T-helper 2 cell treated with Interferon-gamma antibody and Interleukin-4, amounts not matched to agents 5 μg/mL and 100 μg/mL, for 36 hours (primary cell): ENCODE measurements around the gene MYBBP1A.

ENCODE experiments used
- DNase-seq: peaks from one replicate; pipeline ENCODE4 v3.0.0; 2021; ENCODE audit warnings: low spot score
- H3K27ac Mint-ChIP-seq: one replicate; pipeline ENCODE4 v1.8.0; 2021; ENCODE audit warnings: mild to moderate bottlenecking, mixed read lengths
- H3K27me3 Mint-ChIP-seq: one replicate; pipeline ENCODE4 v1.8.0; 2021; ENCODE audit warnings: low read depth, mixed read lengths
- H3K36me3 Mint-ChIP-seq: one replicate; pipeline ENCODE4 v1.8.0; 2021; ENCODE audit warnings: low read depth, mixed read lengths
- H3K4me1 Mint-ChIP-seq: one replicate; pipeline ENCODE4 v1.8.0; 2021; ENCODE audit warnings: low read depth, mixed read lengths
- H3K4me3 Mint-ChIP-seq: one replicate; pipeline ENCODE4 v1.8.0; 2022; ENCODE audit warnings: mild to moderate bottlenecking, moderate library complexity, mixed read lengths
- H3K9me3 Mint-ChIP-seq: one replicate; pipeline ENCODE4 v1.8.0; 2021; ENCODE audit warnings: mixed read lengths

Gene MYBBP1A

DNA sequence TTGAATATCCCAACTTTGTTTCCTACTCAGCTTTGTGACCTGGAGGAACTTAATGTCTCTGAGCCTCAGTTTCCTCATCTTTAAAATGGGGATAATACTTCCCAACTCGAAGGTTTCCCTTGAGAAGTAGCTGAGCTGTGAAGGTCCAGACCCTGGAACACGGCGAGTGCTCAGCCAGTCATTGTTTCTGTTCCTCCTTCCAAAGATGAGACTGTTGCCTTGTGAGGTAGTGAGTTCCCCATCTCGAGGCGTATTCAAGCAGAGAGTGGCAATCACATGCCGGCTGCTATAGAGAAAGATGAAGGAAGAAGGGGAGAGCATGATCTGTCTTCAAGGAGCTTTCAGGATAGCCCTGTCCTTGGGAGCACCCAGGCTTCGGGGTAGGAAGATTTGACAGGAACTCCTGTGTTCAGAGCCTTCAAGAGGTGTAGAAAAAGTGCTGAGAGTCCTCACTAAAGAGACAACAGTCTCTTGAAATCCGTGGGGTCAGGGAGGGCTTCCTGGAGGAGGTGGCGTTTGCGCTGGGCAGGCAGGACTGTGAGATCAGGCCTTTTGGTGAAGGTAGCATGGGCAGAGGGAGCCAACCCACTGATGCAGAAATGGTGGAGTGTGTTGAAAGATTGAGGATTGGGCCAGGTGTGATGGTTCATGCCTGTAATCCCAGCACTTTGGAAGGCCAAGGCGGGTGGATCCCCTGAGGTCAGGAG is 29.3 kb downstream of the MYBBP1A start:
- Mint-ChIP-seq H3K4me1 (no peaks in the 10 kb centered on the region), H3K4me3 (no peak overlapping the region), H3K27ac (no peak overlapping the region), H3K27me3 (peaks cover 11% of the 10 kb centered on the region), H3K36me3 (no peaks in the 10 kb centered on the region), H3K9me3 (no peaks in the 10 kb centered on the region)
- no peak for DNase-seq

- no peak overlapping the region for H3K27ac Mint-ChIP-seq
- H3K4me1 Mint-ChIP-seq = no peaks in the 10 kb centered on the region
- no peaks in the 10 kb centered on the region for H3K36me3 Mint-ChIP-seq
- H3K4me3 Mint-ChIP-seq = no peak overlapping the region
- H3K9me3 Mint-ChIP-seq = no peaks in the 10 kb centered on the region
- DNase-seq = no peak
- H3K27me3 Mint-ChIP-seq = peaks cover 9% of the 10 kb centered on the region
Observed at GRCh38 chr17:4523946-4524345, 31.2 kb downstream of the MYBBP1A start.

DNA sequence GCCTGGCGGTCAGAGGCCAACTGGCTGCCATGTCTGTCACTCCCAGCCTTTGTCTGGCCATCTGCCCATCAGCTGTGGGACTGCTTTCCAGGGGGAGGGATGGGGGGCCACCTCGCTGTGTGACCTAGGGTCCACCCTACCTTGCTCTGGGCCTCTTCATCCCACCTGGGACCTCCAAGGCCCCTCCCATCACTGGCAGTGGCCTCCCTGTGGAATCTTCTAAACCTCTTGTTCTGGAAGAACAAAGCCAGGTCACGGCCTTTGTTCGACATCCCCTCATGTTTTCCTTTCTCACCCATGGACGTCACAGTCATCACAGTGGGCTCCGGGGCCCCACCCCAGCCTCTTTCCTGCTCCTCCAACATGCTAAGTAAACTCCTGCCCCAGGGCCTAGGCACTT is 32.5 kb downstream of the MYBBP1A start:
- no peak overlapping the region for H3K27ac Mint-ChIP-seq
- no peaks in the 10 kb centered on the region for H3K9me3 Mint-ChIP-seq
- no peak for DNase-seq
- H3K27me3 Mint-ChIP-seq = peaks cover 8% of the 10 kb centered on the region
- H3K36me3 Mint-ChIP-seq = no peaks in the 10 kb centered on the region
- H3K4me3 Mint-ChIP-seq = no peak overlapping the region
- H3K4me1 Mint-ChIP-seq = no peaks in the 10 kb centered on the region

GRCh38 chr17:4520894-4521600 is 34.1 kb downstream of the MYBBP1A start:
- no peaks in the 10 kb centered on the region for H3K27me3 Mint-ChIP-seq
- no peaks in the 10 kb centered on the region for H3K4me1 Mint-ChIP-seq
- no peak for DNase-seq
- H3K36me3 Mint-ChIP-seq = no peaks in the 10 kb centered on the region
- no peak overlapping the region for H3K27ac Mint-ChIP-seq
- no peaks in the 10 kb centered on the region for H3K9me3 Mint-ChIP-seq
- no peak overlapping the region for H3K4me3 Mint-ChIP-seq

- Mint-ChIP-seq H3K36me3 (no peaks in the 10 kb centered on the region), H3K27me3 (no peaks in the 10 kb centered on the region), H3K4me1 (no peaks in the 10 kb centered on the region), H3K9me3 (no peaks in the 10 kb centered on the region), H3K27ac (no peak overlapping the region), H3K4me3 (no peak overlapping the region)
- DNase-seq = no peak
Observed at GRCh38 chr17:4520060-4520893, 34.9 kb downstream of the MYBBP1A start.

DNA sequence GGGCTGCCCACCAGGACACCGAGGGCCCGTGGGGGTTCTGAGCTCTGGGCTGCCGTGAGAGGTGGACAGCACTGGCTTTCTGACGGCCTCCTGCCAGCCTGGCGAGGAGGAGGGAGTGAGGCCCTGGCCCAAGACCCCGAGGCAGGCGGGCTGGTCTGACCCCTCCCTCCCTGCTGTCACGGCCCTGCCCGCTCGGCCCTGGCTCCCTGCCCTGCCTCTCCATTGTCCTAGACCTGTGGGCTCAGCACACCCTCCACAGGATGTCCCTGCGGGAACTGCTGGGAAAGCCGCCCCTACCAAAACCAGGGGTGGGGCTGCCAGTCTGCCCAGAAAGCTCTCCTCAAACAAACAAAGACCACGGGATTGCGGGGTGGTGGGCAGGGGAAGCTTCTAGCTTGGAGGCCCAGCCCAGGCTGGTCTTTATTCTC is 35.8 kb downstream of the MYBBP1A start:
- Mint-ChIP-seq H3K36me3 (no peaks in the 10 kb centered on the region), H3K27me3 (no peaks in the 10 kb centered on the region), H3K27ac (no peak overlapping the region), H3K4me3 (no peak overlapping the region), H3K4me1 (no peaks in the 10 kb centered on the region), H3K9me3 (no peaks in the 10 kb centered on the region)
- DNase-seq = no peak

DNA sequence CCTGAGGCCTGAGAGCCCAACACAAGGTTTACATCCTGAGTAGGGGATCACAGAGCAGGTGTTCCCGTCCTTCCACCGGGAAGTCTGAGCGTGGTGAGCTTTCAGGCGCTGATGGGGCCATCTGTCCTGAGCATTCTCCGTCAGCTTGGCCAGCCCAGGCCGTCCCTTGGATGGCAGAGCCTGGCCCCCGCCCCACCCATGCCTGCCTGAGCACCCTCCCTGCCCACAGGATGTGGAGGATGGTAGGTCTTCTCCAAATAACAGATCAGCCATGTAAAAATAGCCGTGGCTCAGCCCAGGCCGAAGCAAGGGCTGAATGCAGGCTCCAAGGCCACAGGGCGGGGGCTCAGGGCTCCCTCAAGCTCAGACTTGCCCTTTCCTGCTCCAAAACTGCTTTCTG is 36.3 kb downstream of the MYBBP1A start:
- Mint-ChIP-seq H3K27me3 (no peaks in the 10 kb centered on the region), H3K4me1 (no peaks in the 10 kb centered on the region), H3K27ac (no peak overlapping the region), H3K9me3 (no peaks in the 10 kb centered on the region), H3K36me3 (no peaks in the 10 kb centered on the region), H3K4me3 (no peak overlapping the region)
- no peak for DNase-seq

- H3K4me3 Mint-ChIP-seq = no peak overlapping the region
- H3K27me3 Mint-ChIP-seq = no peaks in the 10 kb centered on the region
- H3K4me1 Mint-ChIP-seq = no peaks in the 10 kb centered on the region
- H3K36me3 Mint-ChIP-seq = no peaks in the 10 kb centered on the region
- no peak overlapping the region for H3K27ac Mint-ChIP-seq
- H3K9me3 Mint-ChIP-seq = no peaks in the 10 kb centered on the region
- DNase-seq = no peak
Observed at GRCh38 chr17:4516735-4517134, 38.4 kb downstream of the MYBBP1A start.

DNA sequence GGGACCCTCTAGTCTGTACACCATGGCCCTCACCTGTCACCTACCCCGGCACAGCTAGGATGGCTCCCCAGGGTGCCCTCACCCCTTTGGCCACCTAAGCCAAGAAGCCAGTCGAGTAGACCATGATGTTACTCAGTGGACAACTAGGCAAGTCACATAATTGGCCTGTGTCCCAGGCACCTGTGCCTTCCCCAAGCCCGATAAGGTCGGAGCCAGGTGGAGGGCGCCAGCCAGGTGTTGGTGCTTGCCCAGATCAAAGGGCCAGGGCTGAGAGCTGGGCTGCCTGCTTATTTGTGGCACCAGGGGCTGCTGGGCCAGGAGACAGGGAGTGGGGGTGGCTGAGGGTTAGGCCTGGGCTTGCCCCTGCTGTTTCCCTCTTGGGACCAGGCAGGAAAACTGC is 39.7 kb downstream of the MYBBP1A start:
- Mint-ChIP-seq H3K27ac (no peak overlapping the region), H3K9me3 (no peaks in the 10 kb centered on the region), H3K27me3 (no peaks in the 10 kb centered on the region), H3K4me3 (no peak overlapping the region), H3K4me1 (no peaks in the 10 kb centered on the region), H3K36me3 (no peaks in the 10 kb centered on the region)
- DNase-seq = no peak

DNA sequence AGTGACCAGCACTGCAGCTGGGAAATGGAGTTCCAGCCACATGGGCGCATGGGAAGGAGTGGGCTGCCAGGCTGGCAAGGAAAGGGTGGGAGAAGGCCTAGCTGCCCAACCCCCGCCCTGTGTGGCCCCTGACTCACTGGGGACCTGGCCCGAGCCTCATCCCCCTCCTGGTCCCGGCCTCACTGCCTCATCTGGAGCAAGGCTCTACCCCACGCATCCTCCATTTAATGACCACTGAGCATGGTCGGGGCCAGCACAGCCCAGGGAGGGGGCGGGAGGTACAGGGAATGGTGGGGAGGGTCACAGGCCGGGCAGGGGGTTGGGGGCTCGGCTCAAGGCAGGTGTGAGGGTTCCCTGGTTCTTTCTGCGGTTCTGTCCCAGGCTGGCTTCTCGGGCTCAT is 40.4 kb downstream of the MYBBP1A start:
- H3K27ac Mint-ChIP-seq = no peak overlapping the region
- DNase-seq = no peak
- H3K9me3 Mint-ChIP-seq = no peaks in the 10 kb centered on the region
- H3K27me3 Mint-ChIP-seq = no peaks in the 10 kb centered on the region
- H3K4me1 Mint-ChIP-seq = no peaks in the 10 kb centered on the region
- H3K36me3 Mint-ChIP-seq = no peaks in the 10 kb centered on the region
- no peak overlapping the region for H3K4me3 Mint-ChIP-seq

- DNase-seq = no peak
- H3K36me3 Mint-ChIP-seq = no peaks in the 10 kb centered on the region
- no peaks in the 10 kb centered on the region for H3K9me3 Mint-ChIP-seq
- no peak overlapping the region for H3K27ac Mint-ChIP-seq
- no peaks in the 10 kb centered on the region for H3K27me3 Mint-ChIP-seq
- H3K4me1 Mint-ChIP-seq = peaks cover 3% of the 10 kb centered on the region
- H3K4me3 Mint-ChIP-seq = no peak overlapping the region
Observed at GRCh38 chr17:4514206-4514605, 41.0 kb downstream of the MYBBP1A start.

- H3K27me3 Mint-ChIP-seq = no peaks in the 10 kb centered on the region
- no peaks in the 10 kb centered on the region for H3K36me3 Mint-ChIP-seq
- H3K27ac Mint-ChIP-seq = no peak overlapping the region
- peaks cover 8% of the 10 kb centered on the region for H3K4me1 Mint-ChIP-seq
- H3K4me3 Mint-ChIP-seq = no peak overlapping the region
- no peaks in the 10 kb centered on the region for H3K9me3 Mint-ChIP-seq
- DNase-seq = no peak
Observed at GRCh38 chr17:4513113-4514032, 41.8 kb downstream of the MYBBP1A start.
